Stimulated activated CD8-positive, alpha-beta memory T cell treated with anti-CD3 and anti-CD28 coated beads, Interleukin-7, amount 100 ng/mL, for 4 hours (primary cell): Measurements from ENCODE around the gene SSH2.
"Not testable (repeated sequence)": the region's sequence is repeated elsewhere in the genome, so short reads cannot be mapped to it uniquely, and the experiment has no call there.

ENCODE experiments used
- DNase-seq, 2 donors: peaks; one replicate each; pipeline ENCODE4 v3.0.0-alpha.2; 2020; ENCODE audit warnings: low read depth in 2 of 2

The SSH2 gene

DNA sequence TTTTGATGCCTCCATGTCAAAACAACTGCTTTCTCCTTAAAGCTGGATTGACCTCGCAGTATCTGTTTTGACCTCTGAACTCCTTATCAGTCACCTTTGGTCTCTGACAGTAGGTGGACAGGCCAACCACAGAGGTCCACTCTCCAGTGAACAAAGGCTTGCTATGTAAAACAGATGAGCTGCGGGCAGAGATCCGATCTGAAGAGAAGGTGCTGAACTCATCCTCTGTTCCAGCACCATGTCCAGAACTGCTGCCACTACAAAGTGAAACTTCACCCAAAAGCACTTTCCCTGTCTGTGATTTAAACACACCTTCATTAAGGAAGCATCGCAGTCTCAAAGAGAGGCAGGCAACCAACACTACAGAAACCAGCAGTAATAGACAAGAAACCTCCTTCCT lies 190.0 kb downstream of the SSH2 start:
- DNase-seq: no peak

DNA sequence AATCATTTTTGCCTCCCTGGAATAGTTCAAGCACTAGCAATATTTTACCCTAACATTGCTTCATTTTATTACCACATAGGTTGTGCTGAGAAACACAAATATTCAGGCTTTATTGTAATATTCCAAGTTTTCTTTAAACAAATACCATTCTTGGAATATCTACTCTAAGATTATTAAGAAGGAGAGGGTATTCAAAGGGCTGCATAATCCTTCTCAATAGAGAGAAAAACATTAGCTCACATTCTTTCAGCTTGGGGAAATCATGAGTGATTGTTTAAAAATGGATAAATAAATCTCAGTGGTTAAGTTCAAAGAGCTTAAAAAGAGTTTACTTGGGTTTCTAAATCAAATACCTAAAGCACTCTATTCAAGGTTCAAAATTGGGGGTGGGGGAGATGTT lies 195.4 kb downstream of the SSH2 start:
- no peak for DNase-seq

DNA sequence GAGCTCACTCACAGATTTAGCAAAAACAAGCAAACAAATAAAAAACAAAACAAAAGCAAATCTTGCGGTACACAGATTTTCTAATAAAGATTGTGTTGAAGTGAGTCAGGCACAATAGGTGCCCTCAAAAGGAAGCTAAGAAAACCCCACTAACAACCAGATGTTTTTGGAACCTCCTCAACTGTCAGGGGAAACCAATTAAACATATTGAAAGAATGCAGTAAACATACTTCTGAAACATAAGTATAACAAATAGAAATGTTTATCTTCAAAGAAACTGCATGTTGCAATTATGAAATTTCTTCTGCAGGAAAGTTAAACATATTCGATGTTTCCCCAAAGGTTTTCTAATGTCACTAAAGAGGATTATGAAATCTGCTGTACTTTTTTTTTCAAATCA lies 196.9 kb downstream of the SSH2 start:
- DNase-seq: no peak

DNA sequence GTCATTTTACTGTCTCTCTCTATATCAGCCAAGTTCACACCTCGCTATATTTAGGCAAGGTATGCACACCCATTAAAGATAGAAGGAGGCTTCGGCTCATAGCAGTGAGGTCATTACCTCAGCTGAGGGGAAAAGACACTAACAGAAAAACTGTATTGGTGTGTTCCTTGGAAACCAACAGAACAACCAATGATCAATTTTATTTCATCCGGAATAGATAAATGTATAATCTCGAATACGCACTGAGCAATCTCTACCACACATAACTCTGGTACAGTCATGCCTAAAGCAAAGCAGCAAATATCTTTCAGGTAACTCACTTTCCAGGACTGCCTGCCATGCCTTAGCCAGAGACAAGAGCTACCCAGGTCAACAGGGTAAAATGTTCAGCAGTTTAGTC lies 197.4 kb downstream of the SSH2 start:
- no peak for DNase-seq

DNA sequence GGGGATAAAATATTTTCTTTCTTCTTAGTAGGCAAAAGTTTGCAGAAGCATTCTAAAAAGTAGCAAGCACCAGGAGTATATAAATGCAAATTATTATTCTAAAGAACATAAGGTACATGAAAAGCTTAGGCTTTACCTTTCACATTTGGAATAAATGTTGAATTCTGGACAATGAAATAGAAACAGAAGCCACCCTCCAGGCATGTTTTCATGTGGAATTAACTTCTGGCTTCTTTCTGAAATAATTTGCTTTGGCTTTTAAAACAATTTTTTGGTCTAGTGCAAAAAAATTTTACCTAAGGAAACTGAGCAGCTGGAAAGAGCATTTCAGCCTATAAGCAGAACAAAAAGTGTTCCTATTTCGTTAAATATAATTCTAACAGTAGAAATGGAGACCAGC lies 197.8 kb downstream of the SSH2 start:
- DNase-seq: no peak

DNA sequence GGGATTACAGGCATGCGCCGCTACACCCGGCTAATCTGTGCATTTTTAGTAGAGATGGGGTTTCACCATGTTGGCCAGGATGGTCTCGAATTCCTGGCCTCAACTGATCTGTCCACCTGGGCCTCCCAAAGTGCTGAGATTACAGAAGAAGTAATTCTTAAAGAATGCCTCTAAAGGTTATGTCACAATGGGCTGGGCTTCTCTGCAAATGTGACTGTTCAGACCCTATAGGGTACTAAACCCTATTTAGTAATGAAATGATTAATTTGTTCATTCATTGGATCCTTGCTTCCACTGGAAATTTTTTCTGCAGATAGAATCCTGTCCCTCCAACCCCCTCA lies 198.5 kb downstream of the SSH2 start:
- DNase-seq: no peak

DNA sequence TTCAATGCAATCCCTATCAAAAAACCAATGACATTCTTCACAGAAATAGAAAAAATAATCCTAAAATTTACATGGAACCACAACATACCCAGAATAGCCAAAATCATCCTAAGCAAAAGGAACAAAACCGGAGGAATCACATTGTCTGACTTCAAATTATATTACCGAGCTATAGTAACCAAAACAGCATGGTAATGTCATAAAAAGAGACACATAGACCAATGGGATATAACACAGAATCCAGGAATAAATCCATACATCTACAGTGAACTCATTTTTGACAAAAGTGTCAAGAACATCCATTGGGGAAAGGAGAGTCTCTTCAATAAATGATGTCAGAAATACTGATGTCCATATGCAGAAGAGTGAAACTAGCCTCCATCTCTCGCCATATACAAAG lies 201.5 kb downstream of the SSH2 start:
- DNase-seq: no peak

DNA sequence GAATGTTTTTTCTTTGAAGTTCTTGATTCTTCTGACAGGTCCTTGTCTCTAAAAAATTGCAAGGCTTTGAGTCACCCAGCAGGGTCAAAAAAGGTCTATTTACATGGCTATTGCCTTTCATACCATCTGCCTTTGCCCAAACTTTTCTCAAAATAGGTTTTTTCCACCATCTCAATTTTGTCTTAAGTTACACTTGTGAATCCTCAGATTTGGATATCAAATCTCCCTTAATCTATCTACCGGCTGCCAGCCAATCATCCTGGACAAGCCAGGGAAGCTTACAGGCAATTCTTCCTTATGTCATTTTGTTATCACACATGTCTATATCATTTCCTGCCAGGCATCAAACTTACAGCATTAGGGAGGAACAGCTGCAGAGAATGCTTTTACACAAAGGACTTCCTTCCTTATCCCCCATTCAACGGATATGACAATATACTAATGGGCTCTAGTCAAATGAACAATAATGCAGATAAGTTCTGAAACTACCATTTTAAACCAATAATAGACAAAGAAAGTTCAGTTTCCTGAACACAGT lies 203.2 kb downstream of the SSH2 start:
- DNase-seq: no peak

DNA sequence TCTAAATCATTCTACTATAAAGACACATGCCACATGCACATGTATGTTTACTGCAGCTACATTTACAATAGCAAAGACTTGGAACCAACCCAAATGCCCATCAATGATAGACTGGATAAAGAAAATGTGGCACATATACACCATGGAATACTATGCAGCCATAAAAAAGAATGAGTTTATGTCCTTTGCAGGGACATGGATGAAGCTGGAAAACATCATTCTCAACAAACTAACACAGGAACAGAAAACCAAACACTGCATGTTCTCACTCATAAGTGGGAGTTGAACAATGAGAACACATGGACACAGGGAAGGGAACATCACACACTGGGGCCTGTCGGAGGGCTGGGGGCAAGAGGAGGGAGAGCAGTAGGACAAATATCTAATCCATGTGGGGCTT lies 204.6 kb downstream of the SSH2 start:
- not testable (repeated sequence) for DNase-seq

DNA sequence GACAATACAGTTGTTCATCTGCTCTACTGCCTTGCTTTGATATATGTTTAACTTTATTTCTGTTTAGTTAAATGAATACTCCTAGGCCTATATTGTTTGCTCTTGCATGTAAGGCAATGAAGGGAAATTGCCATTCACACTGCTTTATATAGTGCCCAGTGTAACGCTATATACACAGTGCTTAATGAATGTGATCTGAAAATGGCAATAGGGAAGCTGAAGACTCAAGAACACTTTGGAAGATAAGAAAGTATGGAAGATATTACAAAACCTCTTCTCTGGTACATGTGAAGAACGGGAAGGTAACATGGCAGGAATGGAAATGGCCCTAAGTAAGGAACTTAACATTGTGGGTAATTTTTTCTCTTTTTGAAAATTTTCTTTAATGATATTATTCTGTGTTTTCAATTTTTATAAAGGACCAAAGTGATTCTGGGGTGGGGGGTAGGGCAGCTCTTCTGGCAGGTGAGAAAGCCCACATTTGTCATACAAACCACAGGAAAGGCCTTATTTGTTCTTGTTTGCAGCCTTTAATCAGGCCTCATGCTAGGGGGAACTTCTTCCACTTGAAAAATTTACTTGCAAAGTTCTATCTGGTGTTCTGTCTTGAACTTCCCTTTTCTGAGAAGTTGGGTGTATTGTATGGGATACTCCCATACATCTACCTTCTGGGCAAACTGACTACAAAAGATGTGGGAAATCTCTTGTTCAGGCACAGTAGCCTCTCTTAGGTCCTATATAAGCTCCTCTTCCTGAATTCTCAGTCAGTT lies 206.6 kb downstream of the SSH2 start:
- DNase-seq: no peak

DNA sequence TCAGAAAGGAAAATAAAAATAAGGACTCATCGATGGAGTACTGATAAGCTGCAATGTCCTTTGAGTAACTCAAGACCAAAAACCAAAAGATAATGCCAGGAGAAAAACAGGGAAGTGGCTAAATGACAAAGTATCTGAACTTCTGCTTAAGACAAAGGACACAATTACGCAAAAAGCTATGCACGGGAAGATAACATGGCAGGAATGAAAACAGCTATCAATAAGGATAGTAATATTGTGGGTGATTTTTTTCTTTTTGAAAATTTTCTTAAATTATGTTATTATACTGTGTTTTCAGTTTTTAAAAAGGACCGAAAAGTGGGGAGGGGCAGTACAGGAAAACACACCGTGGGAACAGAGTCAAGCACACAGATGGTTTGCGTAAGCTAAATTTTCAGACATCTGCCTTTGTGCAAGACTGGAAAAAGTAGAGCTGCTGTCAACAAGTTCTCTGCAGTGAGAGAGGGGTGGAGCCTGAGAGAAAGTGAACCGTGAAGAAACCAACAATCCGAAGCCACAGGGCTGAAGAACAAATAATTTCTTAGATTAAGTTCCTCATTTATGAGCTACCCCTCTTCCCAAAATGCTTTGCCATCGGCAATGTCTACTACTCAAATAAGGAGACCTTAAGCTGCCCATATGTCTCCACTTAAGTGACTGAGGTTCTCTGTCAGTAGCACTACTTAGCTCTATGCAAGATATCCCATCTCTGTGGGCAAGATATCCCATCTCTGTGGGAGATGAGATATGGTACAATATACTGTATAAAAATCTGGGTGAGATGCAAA lies 207.4 kb downstream of the SSH2 start:
- DNase-seq: peak in 1 of 2 donors; percentile 18

DNA sequence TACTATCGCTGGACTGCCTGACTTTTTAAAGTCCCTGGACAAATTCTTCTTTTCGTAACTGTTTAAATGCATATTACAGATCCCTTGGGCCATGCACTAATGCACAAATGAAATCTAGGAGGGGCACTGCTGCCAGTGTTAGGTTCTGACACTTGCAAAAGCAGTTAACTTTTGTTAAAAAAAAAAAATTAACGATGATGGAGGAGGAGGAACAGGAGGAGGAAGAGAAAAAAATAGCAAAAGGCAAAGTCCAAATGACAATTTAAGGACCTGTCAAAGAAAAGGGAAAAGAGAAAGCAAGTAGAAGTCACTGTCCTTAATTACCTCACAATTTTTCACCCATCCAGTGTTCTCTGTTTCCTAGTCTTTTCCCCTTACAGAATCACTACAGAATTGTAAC lies 209.5 kb downstream of the SSH2 start:
- DNase-seq: no peak

DNA sequence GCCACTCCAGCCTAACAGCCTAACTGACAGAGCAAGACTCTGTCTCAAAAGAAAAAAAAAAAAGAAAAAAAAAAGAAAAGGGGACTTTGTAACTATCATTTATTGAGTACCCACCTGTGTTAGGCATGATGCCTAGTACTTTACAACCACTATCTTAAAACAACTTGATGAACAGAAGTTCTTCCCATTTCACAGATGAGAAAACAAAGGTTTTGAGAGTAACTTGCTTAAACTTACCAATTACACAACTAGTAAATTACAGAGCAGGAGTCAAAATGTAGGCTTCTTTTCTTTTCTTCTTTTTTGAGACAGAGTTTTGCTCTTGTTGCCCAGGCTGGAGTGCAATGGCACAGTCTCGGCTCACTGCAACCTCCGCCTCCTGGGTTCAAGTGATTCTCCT lies 210.6 kb downstream of the SSH2 start:
- DNase-seq: no peak

DNA sequence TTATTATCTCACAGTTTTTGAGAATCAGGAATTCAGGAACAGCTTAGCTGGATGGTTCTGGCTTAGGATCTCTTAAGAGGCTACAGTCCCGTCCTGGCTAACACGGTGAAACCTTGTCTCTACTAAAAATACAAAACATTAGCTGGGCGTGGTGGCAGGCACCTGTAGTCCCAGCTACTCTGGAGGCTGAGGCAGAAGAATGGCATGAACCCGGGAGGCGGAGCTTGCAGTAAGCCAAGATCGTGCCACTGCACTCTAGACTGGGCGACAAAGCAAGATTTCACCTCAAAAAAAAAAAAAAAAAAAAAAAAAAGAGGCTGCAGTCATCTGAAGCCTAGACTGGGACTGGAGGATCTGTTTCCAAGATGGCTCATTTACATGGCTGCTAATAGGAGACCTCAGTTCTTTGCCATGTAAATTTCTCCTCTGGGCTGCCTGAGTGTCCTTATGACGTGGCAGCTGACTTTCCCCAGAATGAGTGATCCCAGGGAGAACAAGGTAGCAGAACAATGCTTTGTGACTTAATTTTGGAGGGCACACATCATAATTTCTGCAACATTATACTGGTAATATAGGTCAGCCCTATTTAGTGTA lies 211.5 kb downstream of the SSH2 start:
- DNase-seq: no peak

DNA sequence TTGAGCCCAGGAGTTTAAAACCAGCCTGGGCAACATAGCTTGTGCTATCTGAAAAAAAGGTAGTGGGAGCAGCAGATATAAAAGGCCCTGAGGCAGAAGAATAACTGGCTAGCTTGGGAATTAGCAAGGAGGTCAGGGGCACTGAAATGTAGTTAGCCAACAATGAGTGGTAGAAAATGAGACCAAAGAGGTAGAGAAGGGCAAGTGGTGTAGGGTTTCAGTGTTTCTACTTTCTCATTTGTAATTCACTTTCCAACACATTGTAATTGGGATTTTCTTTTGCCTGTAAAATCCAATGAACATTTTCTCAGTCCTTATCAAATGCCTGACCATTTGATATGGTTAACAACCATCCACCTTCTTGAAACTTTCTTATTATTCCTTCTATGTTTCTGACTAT lies 212.2 kb downstream of the SSH2 start:
- no peak for DNase-seq

DNA sequence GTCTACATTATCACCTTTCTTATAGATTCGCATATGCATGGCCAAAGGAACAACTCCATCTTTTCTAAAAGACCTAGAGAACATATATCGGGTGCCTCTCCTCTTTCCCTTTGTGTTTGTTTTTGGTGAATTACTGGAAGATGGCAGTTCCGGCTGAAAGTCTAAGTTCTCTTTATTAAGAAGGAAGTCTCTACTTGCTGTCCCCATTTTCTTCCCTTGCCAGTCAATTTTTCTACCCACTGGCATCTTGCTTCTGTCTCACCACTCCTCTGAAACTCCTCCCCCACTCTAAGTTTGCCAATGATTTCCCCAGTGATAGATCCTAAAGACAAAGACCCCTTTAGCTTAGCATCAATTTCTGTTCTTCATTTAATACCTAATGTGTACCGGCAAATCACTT lies 213.5 kb downstream of the SSH2 start:
- no peak for DNase-seq

DNA sequence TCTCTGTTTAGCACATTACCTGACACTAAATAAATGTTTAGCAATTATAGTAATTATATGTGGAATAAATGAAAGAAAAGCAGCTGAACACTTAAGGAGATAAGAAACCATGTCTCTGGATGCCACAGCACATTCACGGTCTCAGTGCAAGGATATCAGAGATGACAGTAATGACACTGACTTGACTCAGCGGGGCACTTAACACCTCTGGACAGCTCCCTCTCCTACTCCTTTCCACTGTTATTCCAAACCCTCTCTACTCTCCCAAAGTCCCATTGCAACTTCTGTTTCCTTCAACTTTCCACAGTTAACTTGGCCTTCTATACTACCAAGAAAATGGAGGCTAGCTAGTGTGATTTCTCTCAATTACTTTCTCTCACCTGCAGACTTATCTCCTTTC lies 214.3 kb downstream of the SSH2 start:
- DNase-seq: no peak

DNA sequence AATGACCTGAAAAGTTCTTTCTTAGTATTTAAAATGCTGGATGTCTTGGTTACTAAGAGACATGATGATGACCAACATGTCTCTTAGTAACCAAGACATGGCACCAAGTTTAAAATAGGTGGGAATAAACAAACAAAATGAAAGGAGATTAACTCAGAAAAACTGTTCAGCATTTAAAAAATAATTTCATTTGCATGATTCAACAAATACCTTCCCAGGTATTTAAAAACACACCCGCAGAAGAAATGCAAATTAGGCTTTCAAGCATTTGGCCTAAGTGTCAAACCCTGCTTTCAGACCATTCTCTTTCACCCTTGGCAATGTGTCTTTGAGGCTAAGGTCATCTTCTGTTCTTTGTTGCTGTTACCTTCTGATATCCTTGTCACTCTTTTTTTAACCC lies 215.9 kb downstream of the SSH2 start:
- no peak for DNase-seq

DNA sequence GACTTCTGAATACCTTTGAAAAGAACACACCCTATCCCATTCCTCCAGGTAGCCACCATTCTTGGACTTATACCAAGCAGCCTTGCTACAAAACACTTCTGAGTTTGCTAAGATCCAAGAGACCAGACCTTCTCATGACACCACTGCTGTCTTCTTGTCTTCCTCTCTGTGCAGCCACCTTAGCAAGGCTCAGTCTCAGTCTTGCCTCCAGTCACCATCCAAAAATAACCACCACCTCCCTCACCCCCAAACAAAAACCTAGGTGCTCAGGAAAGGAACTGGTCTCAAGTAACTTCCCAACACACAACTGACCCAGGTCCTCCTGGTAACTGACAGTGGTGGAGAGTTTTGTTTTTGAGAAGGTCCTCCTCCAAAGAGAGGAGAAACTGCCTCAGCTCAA lies 216.4 kb downstream of the SSH2 start:
- no peak for DNase-seq

DNA sequence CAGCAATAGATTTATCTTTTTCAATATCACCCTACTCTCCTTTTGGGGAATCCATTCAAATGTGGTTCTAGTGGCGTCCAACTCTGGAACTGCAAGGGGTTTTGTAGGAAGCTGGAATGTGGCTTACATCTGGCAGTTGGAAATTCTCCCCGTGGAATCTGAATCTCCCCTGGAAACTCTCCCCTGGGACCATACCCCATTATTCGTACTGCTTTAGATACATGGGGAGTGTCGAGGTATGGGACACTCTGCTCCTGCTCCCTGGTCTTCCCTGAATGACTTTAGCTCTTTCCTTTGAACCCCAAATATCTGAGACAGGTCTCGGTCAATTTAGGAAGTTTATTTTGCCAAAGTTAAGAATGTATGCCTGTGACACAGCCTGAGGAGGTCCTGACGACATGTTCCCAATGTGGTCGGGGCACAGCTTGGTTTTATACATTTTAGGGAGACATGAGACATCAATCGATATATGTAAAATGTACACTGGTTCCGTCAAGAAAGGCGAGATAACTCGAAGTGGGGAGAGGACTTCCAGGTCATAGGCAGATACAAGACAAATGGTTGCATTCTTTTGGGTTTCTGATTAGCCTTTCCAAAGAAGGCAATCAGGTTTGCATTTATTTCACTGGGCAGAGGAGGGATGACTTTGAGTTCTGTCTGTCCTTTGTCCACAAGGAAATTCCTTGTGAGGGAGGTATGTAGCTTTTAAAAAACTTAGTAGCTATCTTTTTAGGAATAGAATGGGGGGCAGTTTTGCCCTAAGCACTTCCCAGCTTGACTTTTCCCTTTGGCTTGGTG lies 218.2 kb downstream of the SSH2 start:
- no peak for DNase-seq

DNA sequence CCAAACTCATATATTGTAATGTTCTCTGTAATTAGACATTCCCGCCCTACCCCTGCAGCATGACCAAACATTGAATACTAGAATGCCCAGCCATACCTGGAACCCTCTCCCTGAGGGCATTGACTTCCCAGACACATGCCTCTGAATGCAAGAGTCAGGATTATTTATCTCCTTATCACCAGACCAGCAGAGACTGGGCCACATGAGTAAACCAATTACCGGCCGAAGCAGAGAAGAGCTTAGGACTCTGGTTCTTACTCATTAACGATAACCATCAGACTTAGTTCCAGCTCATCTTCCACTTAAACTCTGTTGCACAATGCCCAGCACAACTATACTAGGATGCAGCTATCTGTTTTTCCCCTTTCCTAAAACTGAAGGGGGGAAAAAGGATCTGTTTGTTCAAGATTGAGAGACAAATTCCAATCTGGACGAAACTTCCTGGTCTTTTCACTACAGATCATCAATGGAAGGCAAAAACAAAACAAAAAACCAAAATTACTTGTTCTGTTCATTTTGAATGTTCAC lies 219.1 kb downstream of the SSH2 start:
- no peak for DNase-seq

DNA sequence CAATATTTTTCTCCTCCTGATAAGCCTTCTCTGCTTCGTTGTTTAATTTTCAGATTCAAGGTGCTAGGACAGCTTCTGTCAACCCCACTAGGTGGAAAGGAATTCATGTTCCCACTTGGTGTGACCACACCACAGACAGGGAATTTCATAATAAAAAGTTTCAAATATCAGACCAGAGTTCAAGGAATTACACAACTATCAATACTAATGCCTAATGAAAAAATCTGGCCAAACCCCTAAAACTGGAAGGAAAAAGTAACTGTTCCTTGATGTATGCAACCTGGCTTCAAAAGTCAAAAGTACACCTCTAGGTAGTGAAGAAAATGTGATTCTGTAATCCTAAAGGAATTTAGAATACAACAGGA lies 219.5 kb downstream of the SSH2 start:
- no peak for DNase-seq
